B cell (primary cell): ENCODE data around the gene JMJD8. TPM values are rescaled to one million over a fixed set of nuclear protein-coding genes. Genes with fewer than 3 reads are reported as not detected.

Experiments
- ATAC-seq: fragments of 200-7000 bp; cut with Tn5 transposase; one replicate; pipeline ENCODE4 v1.10.0; 2021; ENCODE audit warnings: low read depth, mild to moderate bottlenecking, moderate number of reproducible peaks, moderate library complexity
- CTCF ChIA-PET: fragments of 350-600 bp; sonication (Branson Sonifier 250); formaldehyde crosslinking; loops from one replicate; lab custom pipeline; 2021; ENCODE audit warnings: antibody characterized with exemption, inconsistent platforms; lab: Charles Lee
- POLR2A ChIA-PET: fragments of 350-600 bp; sonication (Branson Sonifier 250); formaldehyde crosslinking; loops from one replicate; lab custom pipeline; 2021; ENCODE audit warnings: antibody characterized with exemption; lab: Charles Lee
- DNase-seq: peaks from one replicate; pipeline ENCODE4 v3.0.0; 2013
- H2AFZ ChIP-seq: 2 replicates; pipeline ENCODE4 v1.6.1; 2012; ENCODE audit warnings: mild to moderate bottlenecking, low read depth, low read length; ENCODE audit not compliant: insufficient read depth, poor library complexity, severe bottlenecking
- H3K27ac ChIP-seq, 2 donors: 1 replicate in 1 of 2; 2 replicates in 1 of 2; pipeline ENCODE4 v1.5.1; 2012 to 2013; ENCODE audit warnings: low read length in 2 of 2, mild to moderate bottlenecking in 2 of 2, moderate library complexity in 1 of 2
- H3K27me3 ChIP-seq, 4 experiments: fragments of 200-600 bp in 1 of 4; sonication (generic) in 1 of 4; replicated peaks in 1 of 4; 1 replicate in 2 of 4; 2 replicates in 2 of 4; pipeline versions ENCODE4 v1.6.1 to v1.7.0; 2013 to 2016; ENCODE audit warnings: low read length in 3 of 4, mild to moderate bottlenecking in 2 of 4, mixed read lengths in 1 of 4, moderate library complexity in 1 of 4; ENCODE audit not compliant: insufficient read depth in 4 of 4, control insufficient read depth in 3 of 4; ENCODE audit errors: control extremely low read depth in 1 of 4
- H3K36me3 ChIP-seq, 2 experiments: replicated peaks in 1 of 2; 1 replicate in 1 of 2; 2 replicates in 1 of 2; pipeline versions ENCODE4 v1.6.1 to v1.7.1; 2013; ENCODE audit warnings: low read length in 1 of 2; ENCODE audit not compliant: insufficient read depth in 2 of 2, control insufficient read depth in 1 of 2; ENCODE audit errors: control extremely low read depth in 1 of 2, extremely low read depth in 1 of 2
- H3K4me1 ChIP-seq, 2 donors: fragments of 200-600 bp in 1 of 2; sonication (generic) in 1 of 2; 1 replicate in 1 of 2; 2 replicates in 1 of 2; pipeline versions ENCODE4 v1.5.1 to v1.6.1; 2013 to 2017; ENCODE audit warnings: low read length in 2 of 2; ENCODE audit not compliant: control insufficient read depth in 2 of 2, insufficient read depth in 2 of 2
- H3K4me2 ChIP-seq: replicated peaks from 2 replicates; pipeline ENCODE3; 2012; ENCODE audit warnings: mild to moderate bottlenecking, low read depth, low read length; ENCODE audit not compliant: poor library complexity, severe bottlenecking
- H3K4me3 ChIP-seq, 5 experiments: fragments of 200-600 bp in 1 of 5; sonication (generic) in 1 of 5; 1 replicate in 3 of 5; 2 replicates in 2 of 5; pipeline versions ENCODE4 v1.5.1 to v1.7.0; 2011 to 2016; ENCODE audit warnings: low read length in 4 of 5, mild to moderate bottlenecking in 4 of 5, low read depth in 2 of 5, control low read depth in 1 of 5, moderate library complexity in 1 of 5; ENCODE audit not compliant: insufficient read depth in 1 of 5; ENCODE audit errors: control extremely low read depth in 1 of 5, extremely low read depth in 1 of 5
- H3K79me2 ChIP-seq: fragments of 200-600 bp; sonication (generic); one replicate; pipeline ENCODE4 v1.6.0; 2016; ENCODE audit warnings: low read length; ENCODE audit not compliant: control insufficient read depth, insufficient read depth
- H3K9ac ChIP-seq: fragments of 200-600 bp; sonication (generic); 2 replicates; pipeline ENCODE4 v1.6.1; 2017; ENCODE audit warnings: mild to moderate bottlenecking, low read length, moderate library complexity
- H3K9me3 ChIP-seq, 3 donors: one replicate each; pipeline versions ENCODE4 v1.6.1 to v1.7.1; 2013; ENCODE audit warnings: low read length in 2 of 3; ENCODE audit not compliant: control insufficient read depth in 2 of 3, insufficient read depth in 1 of 3; ENCODE audit errors: control extremely low read depth in 1 of 3
- H4K20me1 ChIP-seq: 2 replicates; pipeline ENCODE4 v1.6.0; 2012; ENCODE audit warnings: mild to moderate bottlenecking, low read length; ENCODE audit not compliant: insufficient read depth, control insufficient read depth, poor library complexity, severe bottlenecking
- H3K27ac Mint-ChIP-seq: one replicate; pipeline ENCODE4 v1.8.0; 2021; ENCODE audit warnings: mixed read lengths
- H3K27me3 Mint-ChIP-seq: one replicate; pipeline ENCODE4 v1.8.0; 2021; ENCODE audit warnings: mixed read lengths
- H3K4me1 Mint-ChIP-seq: one replicate; pipeline ENCODE4 v1.8.0; 2021; ENCODE audit warnings: mixed read lengths
- H3K4me3 Mint-ChIP-seq: one replicate; pipeline ENCODE4 v1.8.0; 2021; ENCODE audit warnings: mixed read lengths
- H3K9me3 Mint-ChIP-seq: one replicate; pipeline ENCODE4 v1.8.0; 2022; ENCODE audit warnings: mixed read lengths; ENCODE audit not compliant: insufficient read depth
- EZH2 ChIP-seq: IDR thresholded peaks from 2 replicates; pipeline ENCODE4 v1.6.1; 2012; ENCODE audit warnings: borderline replicate concordance, low read depth, mild to moderate bottlenecking, moderate library complexity, low read length; ENCODE audit not compliant: insufficient read depth, poor library complexity, severe bottlenecking
- WGBS: methylation state at CpG from one replicate; pipeline ENCODE4 v1.1.5; 2013; ENCODE audit warnings: missing lambda C conversion rate; ENCODE audit not compliant: insufficient coverage; 5-methylcytosine and 5-hydroxymethylcytosine counted together
- intact Hi-C: fragments of 100-400 bp; cut with micrococcal nuclease; formaldehyde crosslinking; loops from one replicate; pipeline ENCODE4 v1.10.0; 2022
- polyA plus RNA-seq: library from polyadenylated mRNA; depleted of rRNA; stranded (reverse); fragments of >200 nt; gene quantifications from 2 replicates; pipeline ENCODE4 v1.2.3, GENCODE V29; 2012
- total RNA-seq, 2 donors: library from RNA; stranded (reverse); fragments of 120-200 nt in 1 of 2; gene quantifications; 1 replicate in 1 of 2; 2 replicates in 1 of 2; pipeline versions ENCODE4 v1.2.3 to v1.2.4, GENCODE V29; 2013 to 2022
- TF ChIP-seq, protein P1 (sequence below): fragments of 200-600 bp; IDR thresholded peaks from one replicate; pipeline ENCODE4 v1.8.0; 2022; ENCODE audit warnings: antibody characterized with exemption, mild to moderate bottlenecking

The JMJD8 gene
- total and polyA plus RNA-seq, 2 donors (not counting 1 experiment from before 2014, with no cell fraction given): 46.3 to 69.3 TPM

DNA sequence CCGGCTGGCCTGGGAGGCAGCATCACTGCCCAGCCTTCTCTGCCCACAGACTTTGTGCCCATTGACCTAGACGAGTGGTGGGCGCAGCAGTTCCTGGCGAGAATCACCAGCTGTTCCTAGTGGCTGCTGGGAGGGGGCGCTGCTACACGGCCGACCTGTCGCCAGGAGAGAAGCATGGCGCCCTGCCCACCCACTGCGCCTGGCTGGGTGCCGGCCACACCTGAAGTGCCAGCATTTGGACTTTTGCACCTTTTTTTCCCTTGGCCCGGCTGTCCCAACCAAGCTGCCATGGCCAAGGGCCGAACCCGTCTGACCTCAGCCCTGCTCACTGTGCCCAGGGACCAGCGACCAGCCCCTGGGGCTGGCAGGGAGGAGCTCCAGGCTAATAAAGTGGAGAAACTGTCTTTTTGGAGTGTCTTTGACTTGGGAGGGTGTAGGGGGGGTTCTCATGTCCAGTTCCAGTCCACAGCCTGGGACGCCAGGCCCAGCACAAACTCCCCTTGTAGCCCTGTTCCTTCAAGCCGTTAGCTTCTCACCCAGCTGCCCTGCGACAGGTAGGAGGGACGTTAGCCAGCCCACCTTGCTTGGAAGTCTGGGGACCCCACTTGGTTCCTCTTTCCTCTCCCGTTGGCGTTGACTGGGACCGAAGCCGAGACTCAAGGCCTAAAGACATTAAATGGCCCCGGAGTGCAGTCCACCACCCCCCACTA, 35.9 kb downstream of the JMJD8 start:
- WGBS: 39% methylated on average over 24 of the region's 24 CpGs
- H3K4me1 ChIP-seq: peaks cover 15 to 20% of the 10 kb centered on the region in 2 donors
- peak overlapping the region; percentile 71 for H3K9ac ChIP-seq
- no peak for TF ChIP-seq EZH2
- TF ChIP-seq, protein P1, sequence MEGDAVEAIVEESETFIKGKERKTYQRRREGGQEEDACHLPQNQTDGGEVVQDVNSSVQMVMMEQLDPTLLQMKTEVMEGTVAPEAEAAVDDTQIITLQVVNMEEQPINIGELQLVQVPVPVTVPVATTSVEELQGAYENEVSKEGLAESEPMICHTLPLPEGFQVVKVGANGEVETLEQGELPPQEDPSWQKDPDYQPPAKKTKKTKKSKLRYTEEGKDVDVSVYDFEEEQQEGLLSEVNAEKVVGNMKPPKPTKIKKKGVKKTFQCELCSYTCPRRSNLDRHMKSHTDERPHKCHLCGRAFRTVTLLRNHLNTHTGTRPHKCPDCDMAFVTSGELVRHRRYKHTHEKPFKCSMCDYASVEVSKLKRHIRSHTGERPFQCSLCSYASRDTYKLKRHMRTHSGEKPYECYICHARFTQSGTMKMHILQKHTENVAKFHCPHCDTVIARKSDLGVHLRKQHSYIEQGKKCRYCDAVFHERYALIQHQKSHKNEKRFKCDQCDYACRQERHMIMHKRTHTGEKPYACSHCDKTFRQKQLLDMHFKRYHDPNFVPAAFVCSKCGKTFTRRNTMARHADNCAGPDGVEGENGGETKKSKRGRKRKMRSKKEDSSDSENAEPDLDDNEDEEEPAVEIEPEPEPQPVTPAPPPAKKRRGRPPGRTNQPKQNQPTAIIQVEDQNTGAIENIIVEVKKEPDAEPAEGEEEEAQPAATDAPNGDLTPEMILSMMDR: peak; percentile 41
- peak overlapping the region; percentile 84 for H3K27ac Mint-ChIP-seq
- peak overlapping the region; percentile 92 for H3K4me2 ChIP-seq
- ATAC-seq: no peak
- H3K27me3 Mint-ChIP-seq: no peaks in the 10 kb centered on the region
- DNase-seq: peak; percentile 52
- peaks cover 8% of the 10 kb centered on the region for H3K79me2 ChIP-seq
- ChIA-PET CTCF (interaction anchor here (1.2 to 1.4 kb wide), 2 partner anchors 10 to 12 kb away, joined by 4 to 5 read pairs; partner anchors contain the start of gene METTL26), POLR2A (interaction anchor here (0.6 to 1.2 kb wide), 2 partner anchors 10 to 12 kb away, joined by 3 to 4 read pairs; partner anchors contain the start of gene METTL26)
- H4K20me1 ChIP-seq: peaks cover 8% of the 10 kb centered on the region
- H3K27ac ChIP-seq: peak overlapping the region; percentile 79 to 90
- H3K4me3 ChIP-seq: peak overlapping the region; percentile 27 to 76 (median 67)
- peaks cover 0 to 2% (median 0%) of the 10 kb centered on the region in 3 donors for H3K9me3 ChIP-seq
- H2AFZ ChIP-seq: peak overlapping the region; percentile 92
- H3K4me3 Mint-ChIP-seq: peak overlapping the region; percentile 84
- H3K27me3 ChIP-seq: no peaks in the 10 kb centered on the region
- no peaks in the 10 kb centered on the region for H3K36me3 ChIP-seq
- intact Hi-C loops: loop anchor here (2.0 kb wide), 2 partner anchors 19 to 59 kb away; no protein-coding TSS in a partner anchor
- no peaks in the 10 kb centered on the region for H3K9me3 Mint-ChIP-seq
- peaks cover 19% of the 10 kb centered on the region for H3K4me1 Mint-ChIP-seq
